ENCODE results near the gene LRP10.

The LRP10 gene

GRCh38 chr14:22883173-22883976 lies 11.8 kb downstream of the LRP10 start, which contains the start of gene REM2:
REM2 (plus strand) TSS chr14:22883222; CDS start chr14:22883288, 66 bp downstream.
- Histone ChIP-seq H3K36me3 (ENCODE audit: insufficient read depth, low read length) (no peaks in the 10 kb centered on the region; the same call in 1 of the 2 replicates), H3K4me1 (ENCODE audit: insufficient read depth, low read length) (peaks cover 25% of the 10 kb centered on the region; the same call in 1 of the 2 replicates), H3K9me3 (ENCODE audit: control insufficient read depth, insufficient read depth, low read length) (no peaks in the 10 kb centered on the region), H3K9ac (ENCODE audit: low read depth, low read length) (peak within 1 kb of the TSS; percentile 54)

GRCh38 chr14:22884076-22884737 lies 12.7 kb downstream of the LRP10 start:
- Histone ChIP-seq H3K9me3 (ENCODE audit: control insufficient read depth, insufficient read depth, low read length) (no peaks in the 10 kb centered on the region), H3K4me1 (ENCODE audit: insufficient read depth, low read length) (peaks cover 25% of the 10 kb centered on the region; the same call in 1 of the 2 replicates), H3K36me3 (ENCODE audit: insufficient read depth, low read length) (no peaks in the 10 kb centered on the region), H3K9ac (ENCODE audit: low read depth, low read length) (no peak overlapping the region)

GRCh38 chr14:22884738-22885523 lies 13.4 kb downstream of the LRP10 start:
- Histone ChIP-seq H3K9ac (ENCODE audit: low read depth, low read length) (no peak overlapping the region), H3K36me3 (ENCODE audit: insufficient read depth, low read length) (no peaks in the 10 kb centered on the region), H3K4me1 (ENCODE audit: insufficient read depth, low read length) (peaks cover 25% of the 10 kb centered on the region; the same call in 1 of the 2 replicates), H3K9me3 (ENCODE audit: control insufficient read depth, insufficient read depth, low read length) (no peaks in the 10 kb centered on the region)

GRCh38 chr14:22885975-22886374 lies 14.4 kb downstream of the LRP10 start:
- no peaks in the 10 kb centered on the region for H3K36me3 ChIP-seq (ENCODE audit: insufficient read depth, low read length)
- H3K4me1 ChIP-seq (ENCODE audit: insufficient read depth, low read length), result peaks cover 25% of the 10 kb centered on the region; the same call in 1 of the 2 replicates
- H3K9ac ChIP-seq (ENCODE audit: low read depth, low read length), result peak overlapping the region; percentile 92; the same call in 1 of the 2 replicates
- no peaks in the 10 kb centered on the region for H3K9me3 ChIP-seq (ENCODE audit: control insufficient read depth, insufficient read depth, low read length)

- H3K36me3 ChIP-seq (ENCODE audit: insufficient read depth, low read length), result no peaks in the 10 kb centered on the region
- H3K4me1 ChIP-seq (ENCODE audit: insufficient read depth, low read length), result peaks cover 25% of the 10 kb centered on the region; the same call in 1 of the 2 replicates
- H3K9ac ChIP-seq (ENCODE audit: low read depth, low read length), result peak overlapping the region; percentile 92
- H3K9me3 ChIP-seq (ENCODE audit: control insufficient read depth, insufficient read depth, low read length), result no peaks in the 10 kb centered on the region
Observed at GRCh38 chr14:22886500-22887259, 15.1 kb downstream of the LRP10 start.

GRCh38 chr14:22887260-22887989 lies 15.9 kb downstream of the LRP10 start:
- peaks cover 24% of the 10 kb centered on the region; the same call in 1 of the 2 replicates for H3K4me1 ChIP-seq (ENCODE audit: insufficient read depth, low read length)
- H3K36me3 ChIP-seq (ENCODE audit: insufficient read depth, low read length), result no peaks in the 10 kb centered on the region
- H3K9me3 ChIP-seq (ENCODE audit: control insufficient read depth, insufficient read depth, low read length), result no peaks in the 10 kb centered on the region
- H3K9ac ChIP-seq (ENCODE audit: low read depth, low read length), result peak overlapping the region; percentile 92

GRCh38 chr14:22887990-22888378 lies 16.4 kb downstream of the LRP10 start:
- H3K9ac ChIP-seq (ENCODE audit: low read depth, low read length), result peak overlapping the region; percentile 92; the same call in 1 of the 2 replicates
- peaks cover 20% of the 10 kb centered on the region; the same call in 1 of the 2 replicates for H3K4me1 ChIP-seq (ENCODE audit: insufficient read depth, low read length)
- no peaks in the 10 kb centered on the region for H3K9me3 ChIP-seq (ENCODE audit: control insufficient read depth, insufficient read depth, low read length)
- no peaks in the 10 kb centered on the region for H3K36me3 ChIP-seq (ENCODE audit: insufficient read depth, low read length)

- peaks cover 17% of the 10 kb centered on the region; the same call in 1 of the 2 replicates for H3K4me1 ChIP-seq (ENCODE audit: insufficient read depth, low read length)
- H3K36me3 ChIP-seq (ENCODE audit: insufficient read depth, low read length), result no peaks in the 10 kb centered on the region
- H3K9me3 ChIP-seq (ENCODE audit: control insufficient read depth, insufficient read depth, low read length), result no peaks in the 10 kb centered on the region
- H3K9ac ChIP-seq (ENCODE audit: low read depth, low read length), result no peak overlapping the region
Observed at GRCh38 chr14:22888662-22889061, 17.1 kb downstream of the LRP10 start.

GRCh38 chr14:22890416-22890815 lies 18.9 kb downstream of the LRP10 start:
- Histone ChIP-seq H3K9ac (ENCODE audit: low read depth, low read length) (no peak overlapping the region), H3K4me1 (ENCODE audit: insufficient read depth, low read length) (peaks cover 10% of the 10 kb centered on the region; the same call in 1 of the 2 replicates), H3K36me3 (ENCODE audit: insufficient read depth, low read length) (no peaks in the 10 kb centered on the region), H3K9me3 (ENCODE audit: control insufficient read depth, insufficient read depth, low read length) (no peaks in the 10 kb centered on the region)

GRCh38 chr14:22892488-22892887 lies 20.9 kb downstream of the LRP10 start:
- Histone ChIP-seq H3K36me3 (ENCODE audit: insufficient read depth, low read length) (no peaks in the 10 kb centered on the region), H3K4me1 (ENCODE audit: insufficient read depth, low read length) (peaks cover 4% of the 10 kb centered on the region; the same call in 1 of the 2 replicates), H3K9me3 (ENCODE audit: control insufficient read depth, insufficient read depth, low read length) (no peaks in the 10 kb centered on the region), H3K9ac (ENCODE audit: low read depth, low read length) (no peak overlapping the region)

GRCh38 chr14:22893706-22894105 lies 22.2 kb downstream of the LRP10 start:
- no peaks in the 10 kb centered on the region for H3K9me3 ChIP-seq (ENCODE audit: control insufficient read depth, insufficient read depth, low read length)
- H3K4me1 ChIP-seq (ENCODE audit: insufficient read depth, low read length), result no peaks in the 10 kb centered on the region
- H3K36me3 ChIP-seq (ENCODE audit: insufficient read depth, low read length), result no peaks in the 10 kb centered on the region
- H3K9ac ChIP-seq (ENCODE audit: low read depth, low read length), result no peak overlapping the region

- no peak overlapping the region for H3K9ac ChIP-seq (ENCODE audit: low read depth, low read length)
- peaks cover 6% of the 10 kb centered on the region for H3K4me1 ChIP-seq (ENCODE audit: insufficient read depth, low read length)
- no peaks in the 10 kb centered on the region for H3K36me3 ChIP-seq (ENCODE audit: insufficient read depth, low read length)
- H3K9me3 ChIP-seq (ENCODE audit: control insufficient read depth, insufficient read depth, low read length), result no peaks in the 10 kb centered on the region
Observed at GRCh38 chr14:22895402-22895801, 23.9 kb downstream of the LRP10 start.

- H3K9me3 ChIP-seq (ENCODE audit: control insufficient read depth, insufficient read depth, low read length), result no peaks in the 10 kb centered on the region
- no peak overlapping the region for H3K9ac ChIP-seq (ENCODE audit: low read depth, low read length)
- peaks cover 6% of the 10 kb centered on the region for H3K4me1 ChIP-seq (ENCODE audit: insufficient read depth, low read length)
- 0 out of 2 replicates have a peak, but pooled peaks cover under 1% of the 10 kb centered on the region for H3K36me3 ChIP-seq (ENCODE audit: insufficient read depth, low read length)
Observed at GRCh38 chr14:22896356-22896755, 24.8 kb downstream of the LRP10 start.

All from ES-I3 (cell line).